Spleen (tissue), 7 donors: ENCODE results near the gene WNT2B.

Experiments used
- POLR2AphosphoS5 ChIP-seq, 3 donors: sonication (generic); formaldehyde crosslinking; IDR thresholded peaks; one replicate each; pipeline ENCODE4 v1.5.1; 2017; ENCODE audit warnings: antibody characterized with exemption in 3 of 3
- TF ChIP-seq, protein P1 (sequence below), 11 experiments: fragments of 200-600 bp in 7 of 11; fragments of 450-650 bp in 4 of 11; sonication (generic) in 4 of 11; IDR thresholded peaks in 8 of 11; conservative IDR thresholded peaks in 3 of 11; 1 replicate in 7 of 11; 2 replicates in 4 of 11; pipeline versions ENCODE4 v1.4.0 to v1.8.0; 2016 to 2021; ENCODE audit warnings: antibody characterized with exemption in 11 of 11, inconsistent platforms in 4 of 11, mild to moderate bottlenecking in 1 of 11
- donor health status: DM: no; HTN: no; CAD: no; lungs with moderate emphysema.
- donor health status: DM: no; HTN: no; CAD: no.
- donor health status: DM: no; HTN: no; CAD: no.

DNA sequence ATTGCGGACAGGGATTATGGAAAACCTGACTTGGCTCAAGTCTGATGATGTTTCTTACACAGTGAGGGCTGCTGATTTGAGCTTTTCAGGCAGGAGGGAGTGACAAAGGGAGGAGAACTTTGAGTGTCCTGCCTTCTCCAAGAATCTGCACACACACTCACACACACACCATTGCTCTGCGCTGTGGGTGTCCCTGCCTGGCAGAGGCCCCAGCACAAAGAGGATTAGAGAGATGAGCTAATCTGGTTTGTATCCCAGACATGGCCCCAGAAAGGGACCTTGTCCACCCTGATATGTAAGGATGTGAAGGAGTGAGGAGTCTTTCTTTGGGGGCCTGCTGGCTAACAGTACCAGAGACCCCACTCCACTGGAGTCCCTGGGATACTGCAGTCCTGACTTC lies 5.9 kb upstream of the WNT2B start:
- TF ChIP-seq, protein P1, sequence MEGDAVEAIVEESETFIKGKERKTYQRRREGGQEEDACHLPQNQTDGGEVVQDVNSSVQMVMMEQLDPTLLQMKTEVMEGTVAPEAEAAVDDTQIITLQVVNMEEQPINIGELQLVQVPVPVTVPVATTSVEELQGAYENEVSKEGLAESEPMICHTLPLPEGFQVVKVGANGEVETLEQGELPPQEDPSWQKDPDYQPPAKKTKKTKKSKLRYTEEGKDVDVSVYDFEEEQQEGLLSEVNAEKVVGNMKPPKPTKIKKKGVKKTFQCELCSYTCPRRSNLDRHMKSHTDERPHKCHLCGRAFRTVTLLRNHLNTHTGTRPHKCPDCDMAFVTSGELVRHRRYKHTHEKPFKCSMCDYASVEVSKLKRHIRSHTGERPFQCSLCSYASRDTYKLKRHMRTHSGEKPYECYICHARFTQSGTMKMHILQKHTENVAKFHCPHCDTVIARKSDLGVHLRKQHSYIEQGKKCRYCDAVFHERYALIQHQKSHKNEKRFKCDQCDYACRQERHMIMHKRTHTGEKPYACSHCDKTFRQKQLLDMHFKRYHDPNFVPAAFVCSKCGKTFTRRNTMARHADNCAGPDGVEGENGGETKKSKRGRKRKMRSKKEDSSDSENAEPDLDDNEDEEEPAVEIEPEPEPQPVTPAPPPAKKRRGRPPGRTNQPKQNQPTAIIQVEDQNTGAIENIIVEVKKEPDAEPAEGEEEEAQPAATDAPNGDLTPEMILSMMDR (IDR thresholded peaks at IDR 0.05 in 8 of 11, conservative IDR thresholded peaks at IDR 0.05 in 3 of 11) = no peak
- no peak for TF ChIP-seq POLR2AphosphoS5 (IDR thresholded peaks at IDR 0.05)
